Activated T-cell treated with anti-CD3 and anti-CD28 coated beads for 48 hours (primary cell): ENCODE measurements around the gene ALOXE3.
A peak's percentile ranks its signal among the peaks of the same experiment; 100 is the strongest.
"Not testable (repeated sequence)": the region's sequence is repeated elsewhere in the genome, so short reads cannot be mapped to it uniquely, and the experiment has no call there.

Experiments used
- DNase-seq: peaks from one replicate; pipeline ENCODE4 v3.0.0-alpha.2; 2020; ENCODE audit warnings: low read depth

The ALOXE3 gene

DNA sequence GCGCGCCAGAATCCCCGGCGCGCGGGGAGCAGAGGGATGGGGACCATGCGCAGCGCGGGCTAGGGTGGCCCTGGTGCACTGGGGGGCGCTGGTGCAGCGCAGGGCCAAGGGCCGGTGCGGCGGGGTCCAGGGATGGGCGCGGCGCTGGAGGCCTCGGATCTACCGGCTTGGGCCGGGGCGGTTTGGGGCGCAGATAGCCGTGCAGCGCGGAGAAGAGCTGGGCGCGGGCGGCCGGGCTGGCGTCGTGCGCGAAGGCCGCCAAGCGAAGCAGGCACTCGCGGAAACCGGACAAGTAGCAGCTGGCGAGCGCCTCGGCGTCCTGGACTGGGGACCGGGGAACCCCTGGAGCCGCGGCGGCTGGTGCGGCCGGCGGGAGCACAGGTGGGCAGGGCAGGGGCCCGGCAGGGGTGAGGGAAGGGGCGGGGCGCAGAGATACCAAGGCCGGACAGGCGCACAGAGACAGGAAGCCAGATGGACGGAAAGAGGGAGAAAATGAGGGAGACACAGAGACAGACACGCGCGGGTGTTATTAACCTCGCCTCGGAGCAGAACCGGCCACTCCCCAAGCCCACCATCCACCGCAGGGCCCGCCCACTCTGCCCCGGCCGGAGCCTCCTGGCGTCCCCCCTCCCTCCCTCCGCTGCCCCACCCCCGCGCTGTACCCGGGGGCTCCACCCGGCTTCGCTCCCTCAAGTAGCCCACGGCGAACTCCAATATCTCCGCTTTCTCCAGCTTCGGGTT is 3.5 kb upstream of the ALOXE3 start:
- DNase-seq, result peak; percentile 72

DNA sequence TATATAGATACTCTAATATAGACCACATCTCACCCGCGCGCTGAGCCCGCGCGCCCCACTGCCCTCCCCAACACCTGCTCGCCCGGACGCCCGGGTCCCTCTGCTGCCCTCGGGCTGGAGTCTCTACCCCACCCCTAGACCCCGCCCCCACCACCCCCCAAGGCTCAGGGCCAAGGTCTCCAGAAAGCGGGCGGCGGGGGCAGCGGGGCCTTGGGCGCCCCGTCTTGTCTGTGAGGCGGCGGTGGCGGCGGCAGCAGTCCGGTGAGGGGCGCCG is 3.0 kb upstream of the ALOXE3 start:
- DNase-seq, result no peak

DNA sequence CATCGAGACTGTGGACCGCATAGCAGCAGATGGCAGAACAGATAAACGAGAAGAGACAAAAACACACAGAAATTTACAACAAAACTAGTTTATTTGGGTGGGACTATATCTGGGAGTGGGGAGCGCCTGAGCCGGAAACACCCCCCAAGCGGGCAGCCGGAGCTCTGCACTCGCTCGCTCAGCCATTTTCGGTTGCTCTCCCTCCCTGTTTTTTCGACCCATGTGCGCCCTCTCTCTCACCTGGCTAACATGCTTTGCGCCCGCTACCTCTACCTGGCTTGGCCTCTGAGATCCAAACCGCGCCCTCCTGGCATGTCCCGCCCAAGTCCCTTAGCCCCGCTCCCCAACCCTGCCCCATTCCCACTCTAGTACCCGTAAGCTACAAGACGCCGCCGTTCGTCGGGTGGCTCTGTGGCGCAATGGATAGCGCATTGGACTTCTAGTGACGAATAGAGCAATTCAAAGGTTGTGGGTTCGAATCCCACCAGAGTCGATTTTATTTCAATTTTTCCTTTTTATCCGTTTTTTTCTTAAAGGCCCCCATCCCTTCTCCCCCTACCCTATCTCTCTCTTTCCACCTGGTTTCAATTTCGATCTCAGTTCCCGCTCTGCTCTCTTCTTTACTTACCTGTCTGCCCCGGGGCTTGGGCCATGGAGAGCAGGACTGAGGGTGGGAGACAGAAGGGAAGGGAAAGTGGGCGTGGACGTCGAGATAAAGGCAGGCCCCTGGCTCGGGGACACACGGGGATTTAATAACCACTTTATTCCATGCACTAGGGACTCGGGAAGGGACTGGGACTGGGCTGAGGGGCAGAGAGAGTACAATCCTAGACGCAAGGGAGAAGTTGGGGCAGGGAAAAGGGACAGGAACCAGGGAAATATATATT is 2.4 kb upstream of the ALOXE3 start:
- DNase-seq, result peak; percentile 81

DNA sequence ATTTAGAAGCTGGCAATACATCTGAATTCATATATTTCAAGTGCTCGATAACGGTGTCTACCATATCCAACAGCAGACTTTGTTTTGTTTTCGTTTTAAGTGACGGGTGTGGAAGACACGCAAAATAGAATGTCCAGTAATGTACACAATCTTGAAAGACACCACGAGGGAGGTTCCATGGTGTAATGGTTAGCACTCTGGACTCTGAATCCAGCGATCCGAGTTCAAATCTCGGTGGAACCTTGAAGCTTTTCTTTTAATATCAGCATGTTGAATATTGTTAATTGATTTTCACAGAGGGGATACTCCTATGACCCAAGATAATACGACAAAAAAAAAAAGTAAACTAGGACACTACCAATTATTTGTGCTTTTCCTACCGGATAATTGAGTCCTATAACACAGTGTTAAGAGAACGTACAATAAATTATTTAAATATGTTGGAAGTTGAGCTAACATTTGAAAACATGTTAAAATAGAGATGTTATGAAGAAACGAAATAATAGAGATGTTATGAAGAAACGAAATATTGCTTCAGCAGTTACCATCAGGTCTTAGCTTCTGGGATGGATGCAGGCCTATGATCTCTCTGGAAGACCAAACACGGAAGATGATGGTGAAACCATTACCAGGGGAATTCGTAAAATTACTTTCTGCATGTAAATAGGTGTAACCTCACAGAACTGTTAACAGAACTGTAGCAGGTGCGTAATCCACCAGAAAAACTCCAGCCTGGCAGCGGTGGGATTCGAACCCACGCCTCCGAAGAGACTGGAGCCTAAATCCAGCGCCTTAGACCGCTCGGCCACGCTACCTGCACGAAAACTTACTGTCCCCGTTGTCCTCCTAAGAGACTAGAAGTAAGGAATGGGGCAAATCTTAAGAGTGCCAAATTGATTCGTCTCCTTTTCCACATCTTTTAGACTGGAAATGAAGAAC is 1.5 kb upstream of the ALOXE3 start:
- DNase-seq, result peak; percentile 86

DNA sequence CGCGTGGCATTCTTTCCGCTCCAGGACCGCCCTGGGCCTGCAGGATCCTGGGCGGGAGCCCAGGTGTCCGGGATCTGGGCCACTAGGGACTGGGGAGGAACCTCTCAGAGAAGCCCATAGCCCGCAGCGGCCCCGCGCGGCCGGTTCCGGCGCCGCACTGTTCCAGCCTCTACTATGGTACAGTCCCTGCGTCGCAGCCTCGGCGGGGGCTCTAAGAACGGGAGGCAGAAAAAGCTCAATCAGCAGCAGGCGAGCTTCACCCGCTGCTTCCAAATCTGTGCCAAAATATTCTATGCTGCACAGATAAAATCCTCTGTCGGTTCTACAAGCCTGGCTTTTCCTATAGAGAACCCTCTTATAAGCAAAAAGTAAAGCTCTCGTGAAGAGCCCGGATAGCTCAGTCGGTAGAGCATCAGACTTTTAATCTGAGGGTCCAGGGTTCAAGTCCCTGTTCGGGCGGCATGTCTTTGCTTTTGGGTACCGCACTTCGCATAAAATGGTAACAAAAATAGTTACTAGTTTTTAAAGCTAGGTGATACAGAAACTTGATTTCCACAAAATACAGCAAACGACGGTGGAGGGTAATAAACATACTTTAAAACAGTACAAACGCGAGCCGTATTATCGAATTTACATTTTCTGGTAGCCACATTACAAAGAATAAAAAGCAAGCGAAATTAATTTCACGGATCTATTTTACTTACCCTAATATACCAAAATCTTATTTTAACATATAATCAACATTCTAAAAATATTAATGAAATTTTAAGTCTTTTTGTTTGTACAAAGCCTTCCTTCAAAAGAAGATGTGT is 661 bp upstream of the ALOXE3 start:
- peak; percentile 85 for DNase-seq

DNA sequence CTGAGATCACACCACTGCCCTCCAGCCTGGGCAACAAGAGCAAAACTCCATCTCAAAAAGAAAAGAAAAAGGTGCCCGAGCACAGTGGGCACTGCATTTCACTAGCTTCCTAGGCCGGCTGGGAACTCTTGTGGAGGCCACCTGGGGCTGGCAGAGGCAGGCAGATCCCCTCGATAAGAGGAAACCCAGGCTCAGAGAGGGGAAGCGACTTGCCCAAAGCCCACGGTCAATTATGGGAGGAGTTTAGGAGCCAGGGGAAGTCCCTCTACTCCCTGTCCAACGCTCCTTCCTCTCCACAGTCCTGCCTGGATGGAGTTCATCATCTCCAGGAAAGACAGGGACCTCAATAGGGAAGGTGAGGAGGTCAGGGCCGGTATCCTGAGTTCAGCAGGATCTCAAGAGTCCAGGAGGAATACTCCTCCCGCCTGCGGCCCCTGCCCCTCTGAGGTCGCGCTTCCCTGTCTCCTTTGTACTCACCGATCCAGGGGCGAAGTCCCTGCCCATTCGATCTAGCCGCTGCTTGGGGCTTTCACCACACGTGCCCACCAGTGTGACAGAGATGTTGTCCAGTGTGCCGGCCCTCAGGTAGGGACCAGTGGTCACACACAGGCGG is 841 bp downstream of the ALOXE3 start:
- DNase-seq, result no peak

DNA sequence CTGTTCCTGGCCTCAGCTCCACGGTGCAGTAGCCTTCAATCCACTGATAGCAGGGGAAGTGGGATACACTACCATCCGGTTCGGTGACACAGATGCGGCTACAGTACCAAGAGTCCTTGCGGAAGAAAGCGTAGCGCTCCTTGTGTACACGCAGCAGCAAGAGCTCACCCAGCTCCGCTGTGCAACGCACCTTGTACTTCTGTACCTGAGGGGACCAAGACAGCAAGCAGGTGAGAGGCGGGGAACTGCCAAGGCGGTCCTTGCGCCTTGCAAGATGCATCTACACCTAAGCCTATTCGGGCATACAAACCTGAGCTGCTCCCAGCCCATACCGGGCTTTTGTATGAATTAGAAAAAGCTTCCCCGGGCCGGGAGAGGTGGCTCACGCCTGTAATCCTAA is 1.5 kb downstream of the ALOXE3 start:
- DNase-seq, result no peak

DNA sequence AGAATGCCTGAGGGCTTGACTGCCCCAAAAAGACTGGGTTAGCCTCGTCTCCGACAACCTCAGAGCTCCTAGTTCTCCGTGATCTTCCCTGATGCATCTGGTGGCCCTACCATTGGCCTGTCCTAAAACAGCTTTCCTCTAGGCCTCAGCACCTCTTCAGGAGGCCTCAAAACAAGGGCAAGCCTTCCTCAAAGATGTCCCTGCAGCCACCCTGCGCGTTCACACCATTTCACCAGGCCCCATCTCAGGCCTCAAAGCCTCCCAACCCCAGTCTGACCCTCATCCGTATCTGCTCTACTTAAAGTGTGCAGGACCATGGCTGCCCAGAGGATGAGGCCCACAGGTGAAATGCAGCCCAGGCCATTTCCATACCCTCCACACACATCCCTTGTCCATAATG is 7.4 kb downstream of the ALOXE3 start:
- no peak for DNase-seq

DNA sequence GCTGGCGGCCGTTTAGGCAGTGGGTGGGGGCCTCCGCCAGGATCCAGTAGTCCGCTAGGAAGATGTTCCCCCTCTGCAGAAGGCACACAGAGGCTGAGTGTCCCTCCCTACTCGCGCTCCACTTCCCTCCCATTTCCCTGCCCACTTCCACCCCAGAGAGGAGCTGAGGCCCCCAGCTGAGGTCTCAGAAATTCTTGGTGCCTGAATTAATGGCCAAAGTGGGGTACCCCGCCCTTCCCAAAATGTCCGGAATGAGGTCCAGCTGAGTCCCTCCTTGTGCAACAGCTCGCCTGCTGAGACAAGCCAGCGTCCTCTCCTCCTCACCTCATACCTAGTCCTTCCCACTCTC is 7.9 kb downstream of the ALOXE3 start:
- no peak for DNase-seq

DNA sequence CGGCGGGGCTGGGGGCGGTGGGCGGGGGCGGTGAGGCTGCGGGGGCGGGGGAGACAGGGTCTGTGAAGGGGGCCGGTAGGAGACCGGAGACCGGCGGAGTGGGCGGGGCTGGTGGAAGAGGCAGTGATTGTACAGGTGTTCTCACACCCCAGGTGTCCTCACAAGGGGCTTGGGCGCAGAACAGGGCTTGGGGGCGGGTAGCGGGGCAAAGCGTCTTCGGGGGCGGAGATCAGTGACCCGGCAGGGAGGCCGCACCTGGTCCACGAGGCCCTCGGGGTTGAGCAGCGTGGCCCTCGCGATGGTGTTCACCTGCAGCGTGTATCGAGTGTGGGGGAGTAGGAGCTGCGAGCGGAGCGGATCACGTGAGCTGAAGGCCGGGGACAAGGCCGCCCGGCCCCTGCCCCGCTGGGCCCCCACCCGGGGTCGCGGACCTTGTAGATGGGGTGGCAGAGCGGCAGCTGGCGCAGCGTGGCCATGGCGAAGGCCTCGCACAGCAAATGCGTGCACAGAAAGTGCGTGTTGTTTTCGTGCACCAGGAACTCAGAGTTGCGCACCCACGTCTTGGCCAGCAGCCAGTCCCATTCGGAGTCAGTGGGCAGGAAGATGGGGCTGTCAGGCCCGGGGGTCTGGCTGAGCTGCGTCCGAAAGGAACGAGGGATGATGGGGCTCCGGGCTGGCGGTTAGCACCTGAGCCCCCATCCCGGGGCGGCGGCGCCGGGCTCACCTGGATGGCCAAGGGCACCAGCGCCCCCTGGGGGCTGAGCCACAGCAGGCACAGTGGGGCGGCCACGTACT is 8.5 kb downstream of the ALOXE3 start:
- DNase-seq, result peak; percentile 76

DNA sequence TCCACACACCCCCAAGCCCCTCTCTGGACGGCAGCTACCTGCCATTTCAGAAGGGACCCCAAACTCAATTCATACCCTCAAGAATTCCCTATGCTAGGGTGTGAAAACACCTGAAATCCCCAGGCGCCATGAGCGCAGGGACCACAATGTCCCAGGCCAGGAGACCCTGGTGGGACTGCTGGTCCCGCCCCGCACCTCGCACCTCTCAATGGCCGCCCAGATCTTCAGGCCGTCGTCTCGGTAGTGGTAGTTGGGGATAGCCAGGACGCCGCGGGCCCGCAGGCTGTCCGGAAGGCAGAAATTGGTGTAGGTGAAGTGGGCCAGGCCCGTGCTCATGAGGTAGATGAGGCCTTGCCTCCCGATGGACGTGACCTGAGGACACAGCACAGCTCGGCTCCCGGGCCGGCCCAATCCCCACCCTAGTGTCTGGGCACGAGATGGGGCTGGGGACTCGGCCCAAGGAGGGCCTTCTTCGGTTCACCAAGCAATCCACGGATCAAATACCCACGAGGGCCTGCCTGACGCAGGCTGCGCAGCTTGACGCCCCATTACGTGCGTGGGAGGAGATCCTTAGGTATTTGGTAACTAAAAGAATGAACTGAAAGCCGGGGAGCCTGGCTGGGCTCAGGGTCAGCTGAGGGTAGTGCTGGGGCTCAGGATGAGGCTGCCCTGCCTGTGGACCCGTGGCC is 9.2 kb downstream of the ALOXE3 start:
- DNase-seq, result no peak

DNA sequence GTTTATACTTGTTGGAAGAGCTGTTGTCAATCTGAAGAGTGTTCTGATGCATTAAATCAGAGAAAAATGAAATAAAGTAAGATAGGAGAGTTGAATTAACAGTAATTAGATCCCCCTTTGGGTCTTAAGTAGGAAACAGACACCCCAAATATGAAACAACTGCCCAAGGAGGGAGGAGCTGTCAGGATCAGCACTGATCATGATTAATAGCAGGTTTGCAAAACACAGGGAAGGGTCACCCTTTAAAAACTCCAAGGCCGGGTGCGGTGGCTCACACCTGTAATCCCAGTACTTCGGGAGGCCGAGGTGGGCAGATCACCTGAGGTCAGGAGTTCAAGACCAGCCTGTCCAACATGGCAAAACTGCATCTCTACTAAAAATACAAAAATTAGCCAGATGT is 11.3 kb downstream of the ALOXE3 start:
- DNase-seq, result not testable (repeated sequence)

DNA sequence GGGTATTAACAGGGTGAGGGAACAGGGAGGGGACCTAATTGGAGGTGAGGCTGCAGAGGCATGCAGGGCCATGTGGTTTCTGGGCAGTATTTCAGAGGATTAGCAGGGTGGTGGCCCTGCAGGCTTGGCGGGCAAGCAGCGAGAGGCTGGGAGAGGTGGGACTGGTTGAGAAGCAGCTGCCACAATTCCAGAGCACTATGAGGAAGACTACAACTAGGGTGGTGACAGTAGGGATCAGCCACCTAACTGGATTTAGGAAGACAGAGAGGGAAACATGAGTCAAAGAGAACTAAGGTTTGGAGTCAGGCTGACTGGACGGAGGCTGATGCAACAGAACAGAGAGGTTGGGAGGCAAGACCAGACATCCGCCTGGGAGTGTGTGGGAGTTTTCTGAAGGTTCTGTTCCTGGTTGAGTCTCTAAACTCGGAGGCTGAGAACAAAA is 12.3 kb downstream of the ALOXE3 start:
- DNase-seq, result no peak

DNA sequence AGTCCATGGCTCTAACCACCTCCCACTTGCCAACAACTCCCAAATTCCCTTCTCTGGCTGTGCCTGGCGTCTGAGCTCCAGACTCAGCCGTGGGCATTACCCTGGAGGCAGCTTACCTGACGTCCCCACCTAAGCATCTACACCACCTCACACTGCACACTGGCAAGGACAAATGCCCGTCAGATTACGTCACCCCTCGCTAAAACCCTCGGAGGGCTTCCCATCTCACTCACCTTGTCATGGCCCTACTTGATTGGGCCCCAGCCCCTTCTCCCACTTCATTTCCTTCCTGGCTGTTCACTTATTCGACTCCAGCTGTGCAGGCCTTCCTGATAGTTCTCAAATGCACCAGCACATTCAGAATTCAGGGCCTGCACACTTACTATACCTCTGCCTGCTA is 13.4 kb downstream of the ALOXE3 start:
- DNase-seq, result no peak

DNA sequence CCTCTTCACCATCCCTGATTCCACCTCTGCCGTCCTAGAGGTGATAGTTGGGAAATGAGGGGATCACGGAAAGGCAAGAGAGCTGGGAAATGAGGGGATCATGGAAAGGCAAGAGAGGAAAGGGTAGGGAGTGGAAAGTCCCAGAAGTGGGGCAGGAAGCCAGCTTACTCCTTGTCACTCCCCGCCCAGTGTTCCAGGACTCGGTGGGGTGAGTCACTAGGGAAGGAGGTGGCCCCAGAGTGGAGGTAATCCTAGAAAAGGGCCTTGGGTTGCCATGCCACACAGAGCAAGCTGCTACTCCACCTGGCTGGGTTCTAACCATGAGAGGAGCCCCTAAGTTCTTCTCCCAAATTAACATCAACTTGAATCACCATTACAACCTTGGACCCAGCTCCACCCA is 14.8 kb downstream of the ALOXE3 start:
- DNase-seq, result no peak

DNA sequence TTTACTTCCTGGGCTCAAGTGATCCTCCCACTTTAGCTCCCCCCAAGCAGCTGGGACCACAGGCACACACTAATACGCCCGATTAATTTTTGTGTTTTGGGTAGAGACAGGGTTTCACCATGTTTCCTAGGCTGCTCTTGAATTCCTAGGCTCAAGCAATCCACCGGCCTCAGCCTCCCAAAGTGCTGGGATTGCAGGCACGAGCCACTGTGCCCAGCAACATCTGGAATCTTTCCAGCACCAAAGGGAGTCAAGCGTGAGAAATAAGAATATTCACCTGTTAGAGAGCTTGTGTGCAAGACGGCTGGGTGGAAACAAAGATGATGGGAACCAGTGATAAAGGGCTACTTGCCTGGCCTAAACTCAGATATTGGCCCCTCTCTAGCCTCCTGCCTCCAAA is 16.6 kb downstream of the ALOXE3 start:
- DNase-seq, result no peak

DNA sequence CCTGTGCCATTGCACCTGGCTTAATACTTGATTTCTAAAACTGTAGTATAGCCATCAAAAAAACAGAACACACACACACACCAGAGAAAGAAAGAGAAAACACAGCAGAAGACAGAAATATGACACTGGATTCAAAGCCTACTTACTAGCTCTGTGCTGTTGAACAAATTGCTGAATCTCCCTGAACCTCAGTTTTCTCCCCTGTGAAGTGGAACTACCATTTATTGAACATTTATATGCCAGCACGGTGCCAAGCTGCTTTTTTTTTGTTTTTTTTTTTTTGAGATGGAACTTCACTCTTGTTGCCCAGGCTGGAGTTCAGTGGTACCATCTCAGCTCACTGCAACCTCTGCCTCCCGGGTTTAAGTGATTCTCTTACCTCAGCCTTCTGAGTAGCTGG is 17.6 kb downstream of the ALOXE3 start:
- no peak for DNase-seq

DNA sequence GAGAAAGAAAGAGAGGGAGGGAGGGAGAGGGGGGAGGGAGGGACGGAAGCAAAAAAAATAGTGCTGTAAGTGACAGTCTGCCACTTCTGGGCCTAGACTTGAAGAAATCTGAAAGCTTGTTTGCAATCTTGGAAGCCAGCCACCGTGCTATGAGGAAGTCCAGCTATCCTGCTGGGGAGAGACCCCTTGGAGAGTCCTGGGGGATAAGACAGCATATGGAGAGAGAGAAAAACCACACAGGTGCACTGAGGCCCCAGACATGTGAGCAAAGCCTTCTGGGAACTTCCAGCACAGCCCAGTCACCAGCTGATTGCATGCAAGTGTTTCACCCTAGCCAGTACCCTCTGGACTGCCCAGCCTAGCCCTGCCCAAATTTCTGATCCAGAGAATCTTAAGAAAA is 18.2 kb downstream of the ALOXE3 start:
- DNase-seq, result no peak

DNA sequence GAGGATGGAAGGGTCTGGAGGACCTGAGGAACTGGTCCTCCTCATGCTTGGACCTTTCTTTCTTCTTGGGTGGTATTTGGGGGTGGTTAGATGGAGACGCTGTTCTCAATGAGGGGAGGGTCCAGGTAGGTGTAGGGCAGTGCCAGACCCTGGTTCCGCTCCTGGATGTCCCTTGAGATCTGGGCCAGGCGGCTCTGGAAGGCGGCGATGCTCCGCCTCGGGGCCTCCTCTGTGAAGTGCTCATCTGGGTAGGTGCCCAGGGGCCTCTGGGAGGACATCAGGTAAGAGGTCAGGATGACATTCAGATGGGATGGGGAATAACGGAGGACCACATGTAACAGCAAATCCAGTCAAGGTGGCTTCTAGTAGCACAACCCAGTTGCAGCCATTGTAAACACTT is 21.8 kb downstream of the ALOXE3 start:
- DNase-seq, result no peak

DNA sequence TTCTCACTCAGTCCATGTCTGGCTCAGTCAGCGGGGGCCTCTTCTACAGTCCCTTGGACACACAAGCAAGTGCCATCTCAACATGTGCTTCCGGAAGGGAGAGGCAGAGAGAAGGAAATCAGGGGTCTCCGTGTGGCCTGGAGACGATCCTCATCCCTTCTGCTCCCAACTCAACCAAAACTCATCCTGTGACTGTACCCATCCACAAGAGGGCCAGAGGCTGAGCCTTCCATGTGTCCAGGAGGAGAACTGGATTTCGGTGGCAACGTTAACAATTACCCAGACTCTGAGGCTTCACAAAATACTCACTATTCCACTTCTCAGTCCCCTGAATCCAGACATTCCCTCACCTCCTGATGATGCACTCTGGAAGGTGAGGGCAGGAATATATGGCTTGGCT is 23.0 kb downstream of the ALOXE3 start:
- DNase-seq, result no peak
